Naive thymus-derived CD4-positive, alpha-beta T cell (primary cell): Measurements from ENCODE around the gene PRR14. TPM values are rescaled to one million over a fixed set of nuclear protein-coding genes. Genes with fewer than 3 reads are reported as not detected.
A peak's percentile ranks its signal among the peaks of the same experiment; 100 is the strongest.

Source experiments
- ATAC-seq: fragments of 150-1000 bp; cut with Tn5 transposase; 2 replicates; pipeline ENCODE4 v1.10.0; 2021; ENCODE audit warnings: mild to moderate bottlenecking, moderate library complexity
- CTCF ChIA-PET: fragments of 350-600 bp; sonication (Branson Sonifier 250); formaldehyde crosslinking; loops from one replicate; lab custom pipeline; 2021; ENCODE audit warnings: antibody characterized with exemption; lab: Charles Lee
- POLR2A ChIA-PET: fragments of 350-600 bp; sonication (Branson Sonifier 250); formaldehyde crosslinking; loops from one replicate; lab custom pipeline; 2021; ENCODE audit warnings: antibody characterized with exemption, inconsistent platforms; lab: Charles Lee
- DNase-seq, 9 donors: peaks; one replicate each; pipeline versions ENCODE4 v3.0.0 to v3.0.0-alpha.2; 2020 to 2022; ENCODE audit warnings: mixed read lengths in 1 of 9
- H3K27ac ChIP-seq: one replicate; pipeline ENCODE4 v1.7.0; 2013; ENCODE audit warnings: mild to moderate bottlenecking, low read depth, low read length, moderate library complexity
- H3K27me3 ChIP-seq, 2 donors: one replicate each; pipeline ENCODE4 v1.7.0; 2013; ENCODE audit warnings: low read length in 2 of 2, mild to moderate bottlenecking in 2 of 2, moderate library complexity in 2 of 2; ENCODE audit not compliant: control insufficient read depth in 2 of 2, insufficient read depth in 2 of 2
- H3K36me3 ChIP-seq, 3 experiments: 1 replicate in 2 of 3; 2 replicates in 1 of 3; pipeline ENCODE4 v1.7.0; 2013; ENCODE audit warnings: low read length in 3 of 3, mild to moderate bottlenecking in 3 of 3, moderate library complexity in 1 of 3; ENCODE audit not compliant: insufficient read depth in 3 of 3, control insufficient read depth in 2 of 3
- H3K4me1 ChIP-seq, 2 donors: one replicate each; pipeline ENCODE4 v1.7.0; 2013; ENCODE audit warnings: low read length in 2 of 2, mild to moderate bottlenecking in 2 of 2, moderate library complexity in 1 of 2; ENCODE audit not compliant: control insufficient read depth in 2 of 2, insufficient read depth in 2 of 2
- H3K4me3 ChIP-seq: 2 replicates; pipeline ENCODE4 v1.7.0; 2013; ENCODE audit warnings: mild to moderate bottlenecking, low read length
- H3K9me3 ChIP-seq, 3 experiments: 1 replicate in 2 of 3; 2 replicates in 1 of 3; pipeline ENCODE4 v1.7.0; 2013; ENCODE audit warnings: low read length in 3 of 3; ENCODE audit not compliant: control insufficient read depth in 2 of 3
- H3K27ac Mint-ChIP-seq, 9 donors: one replicate each; pipeline ENCODE4 v1.8.0; 2020 to 2022; ENCODE audit warnings: mixed read lengths in 9 of 9, mild to moderate bottlenecking in 8 of 9, moderate library complexity in 5 of 9, inconsistent platforms in 2 of 9
- H3K27me3 Mint-ChIP-seq, 5 donors: one replicate each; pipeline ENCODE4 v1.8.0; 2021 to 2022; ENCODE audit warnings: mixed read lengths in 5 of 5, mild to moderate bottlenecking in 1 of 5
- H3K36me3 Mint-ChIP-seq, 5 donors: one replicate each; pipeline ENCODE4 v1.8.0; 2020 to 2022; ENCODE audit warnings: mixed read lengths in 5 of 5, mild to moderate bottlenecking in 3 of 5, inconsistent platforms in 1 of 5
- H3K4me1 Mint-ChIP-seq, 7 donors: one replicate each; pipeline ENCODE4 v1.8.0; 2020 to 2022; ENCODE audit warnings: mixed read lengths in 7 of 7, mild to moderate bottlenecking in 3 of 7, inconsistent platforms in 1 of 7
- H3K4me3 Mint-ChIP-seq, 10 donors: one replicate each; pipeline ENCODE4 v1.8.0; 2020 to 2022; ENCODE audit warnings: mild to moderate bottlenecking in 10 of 10, mixed read lengths in 10 of 10, moderate library complexity in 6 of 10, inconsistent platforms in 2 of 10
- H3K9me3 Mint-ChIP-seq, 11 donors: one replicate each; pipeline ENCODE4 v1.8.0; 2020 to 2022; ENCODE audit warnings: mixed read lengths in 11 of 11, mild to moderate bottlenecking in 4 of 11, inconsistent platforms in 1 of 11, moderate library complexity in 1 of 11
- intact Hi-C, 2 donors: fragments of 100-400 bp; cut with micrococcal nuclease; formaldehyde crosslinking; loops; one replicate each; pipeline ENCODE4 v1.15.1; 2023
- polyA plus RNA-seq, 2 donors: library from polyadenylated mRNA; unstranded; fragments of 300-500 nt; fragmentation: Illumina TruSeq; gene quantifications; one replicate each; pipeline ENCODE4 v1.2.3, GENCODE V29; 2021
- total RNA-seq, 6 experiments: library from RNA in 5 of 6; stranded (reverse) in 5 of 6; gene quantifications; 1 replicate in 5 of 6; 2 replicates in 1 of 6; pipeline ENCODE4 v1.2.3 and lab custom pipeline; 2021 to 2026

The PRR14 gene
- total and polyA plus RNA-seq, 7 experiments from 2014 or later: 13.3 to 91.9 (median 69.4) TPM

GRCh38 chr16:30669026-30669902 lies 18.5 kb downstream of the PRR14 start:
- Histone ChIP-seq H3K4me3 (no peak overlapping the region), H3K27ac (no peak overlapping the region), H3K4me1 (peaks cover 0 to 3% of the 10 kb centered on the region in 2 donors), H3K9me3 (no peaks in the 10 kb centered on the region), H3K36me3 (peaks cover 18 to 64% (median 20%) of the 10 kb centered on the region in 3 experiments), H3K27me3 (no peaks in the 10 kb centered on the region)
- CTCF ChIA-PET: no interaction called here
- no peak overlapping the region for H3K27ac Mint-ChIP-seq
- POLR2A ChIA-PET: no interaction called here
- peaks cover 0 to 10% (median 5%) of the 10 kb centered on the region in 7 donors for H3K4me1 Mint-ChIP-seq
- intact Hi-C loops: no loop called here
- peaks cover 0 to 15% (median 7%) of the 10 kb centered on the region in 5 donors for H3K36me3 Mint-ChIP-seq
- H3K9me3 Mint-ChIP-seq: no peaks in the 10 kb centered on the region
- no peak overlapping the region for H3K4me3 Mint-ChIP-seq
- no peaks in the 10 kb centered on the region for H3K27me3 Mint-ChIP-seq
- DNase-seq (no peak), ATAC-seq (no peak)

GRCh38 chr16:30669903-30670824 lies 19.4 kb downstream of the PRR14 start:
- no peaks in the 10 kb centered on the region for H3K9me3 ChIP-seq
- Mint-ChIP-seq H3K4me1 (peaks cover 0 to 10% (median 4%) of the 10 kb centered on the region in 7 donors), H3K36me3 (peaks cover 0 to 12% (median 7%) of the 10 kb centered on the region in 5 donors), H3K27ac (no peak overlapping the region), H3K9me3 (no peaks in the 10 kb centered on the region), H3K27me3 (no peaks in the 10 kb centered on the region), H3K4me3 (no peak overlapping the region)
- H3K36me3 ChIP-seq: peaks cover 18 to 55% (median 20%) of the 10 kb centered on the region in 3 experiments
- ChIA-PET POLR2A (no interaction called here), CTCF (no interaction called here)
- no peak overlapping the region for H3K27ac ChIP-seq
- peaks cover 0 to 3% of the 10 kb centered on the region in 2 donors for H3K4me1 ChIP-seq
- DNase-seq: no peak
- no peak overlapping the region for H3K4me3 ChIP-seq
- no peaks in the 10 kb centered on the region for H3K27me3 ChIP-seq
- intact Hi-C loops: no loop called here
- peak; percentile 6 for ATAC-seq

- Histone ChIP-seq H3K27me3 (no peaks in the 10 kb centered on the region), H3K9me3 (no peaks in the 10 kb centered on the region), H3K4me1 (no peaks in the 10 kb centered on the region), H3K36me3 (peaks cover 0 to 8% (median 0%) of the 10 kb centered on the region in 3 experiments), H3K4me3 (no peak overlapping the region), H3K27ac (no peak overlapping the region)
- intact Hi-C loops: no loop called here
- Mint-ChIP-seq H3K36me3 (peaks cover 0 to 5% (median 0%) of the 10 kb centered on the region in 5 donors), H3K9me3 (no peaks in the 10 kb centered on the region), H3K4me1 (peaks cover 0 to 3% (median 0%) of the 10 kb centered on the region in 7 donors), H3K27me3 (no peaks in the 10 kb centered on the region), H3K4me3 (no peak overlapping the region), H3K27ac (no peak overlapping the region)
- ATAC-seq: no peak
- CTCF ChIA-PET: no interaction called here
- DNase-seq: no peak
- POLR2A ChIA-PET: no interaction called here
Observed at GRCh38 chr16:30675143-30675542, 24.4 kb downstream of the PRR14 start.

DNA sequence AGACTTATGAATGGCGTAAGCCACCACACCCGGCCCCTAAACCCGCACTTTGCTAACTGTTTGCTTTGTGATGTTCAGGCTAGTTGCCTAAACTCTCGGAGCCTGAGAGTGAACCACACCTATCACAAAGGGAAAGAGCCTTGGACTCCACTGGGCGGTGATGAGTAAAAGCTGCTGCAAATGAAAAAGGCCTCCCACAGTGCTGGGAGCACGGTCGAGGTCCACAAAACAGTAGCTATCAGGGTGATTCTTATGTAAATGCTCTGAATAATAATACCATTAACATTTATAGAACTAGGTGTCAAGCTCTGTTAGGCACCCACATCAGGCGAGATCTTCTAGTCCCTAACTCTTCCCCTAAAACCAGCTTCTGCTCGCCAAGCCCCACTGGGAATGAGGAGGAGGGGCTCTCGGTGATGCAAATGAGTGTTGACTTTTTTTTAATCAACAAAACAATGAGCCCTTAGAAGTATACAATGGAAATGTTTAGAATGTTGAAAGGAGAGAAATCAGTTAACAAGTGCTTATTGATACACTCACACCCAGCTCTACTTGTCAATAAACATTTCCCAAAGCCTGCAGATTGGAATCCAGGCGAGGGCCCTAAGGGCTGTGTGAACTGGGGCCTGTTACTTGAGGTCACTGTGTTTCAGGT lies 27.3 kb downstream of the PRR14 start:
- Mint-ChIP-seq H3K27ac (no peak overlapping the region), H3K4me1 (peaks cover 0 to 3% (median 0%) of the 10 kb centered on the region in 7 donors), H3K36me3 (no peaks in the 10 kb centered on the region), H3K9me3 (no peaks in the 10 kb centered on the region), H3K4me3 (no peak overlapping the region), H3K27me3 (peaks cover 0 to 3% (median 0%) of the 10 kb centered on the region in 5 donors)
- no peaks in the 10 kb centered on the region for H3K36me3 ChIP-seq
- ChIA-PET POLR2A (no interaction called here), CTCF (interaction anchor here (0.6 kb wide), 1 partner anchor 1216 kb away, joined by 3 read pairs; no protein-coding TSS in a partner anchor)
- no peaks in the 10 kb centered on the region for H3K9me3 ChIP-seq
- no peak overlapping the region for H3K4me3 ChIP-seq
- no peaks in the 10 kb centered on the region for H3K4me1 ChIP-seq
- no peaks in the 10 kb centered on the region for H3K27me3 ChIP-seq
- H3K27ac ChIP-seq: no peak overlapping the region
- intact Hi-C loops: no loop called here
- no peak for ATAC-seq
- no peak for DNase-seq

- ATAC-seq (no peak), DNase-seq (no peak)
- H3K9me3 ChIP-seq: no peaks in the 10 kb centered on the region
- H3K4me1 ChIP-seq: no peaks in the 10 kb centered on the region
- Mint-ChIP-seq H3K9me3 (no peaks in the 10 kb centered on the region), H3K36me3 (no peaks in the 10 kb centered on the region), H3K27me3 (peaks cover 0 to 3% (median 0%) of the 10 kb centered on the region in 5 donors), H3K4me3 (no peak overlapping the region), H3K4me1 (peaks cover 0 to 3% (median 0%) of the 10 kb centered on the region in 7 donors), H3K27ac (peak overlapping the region in 1 of 9 donors; percentile 31)
- H3K4me3 ChIP-seq: no peak overlapping the region
- no peak overlapping the region for H3K27ac ChIP-seq
- intact Hi-C loops: no loop called here
- POLR2A ChIA-PET: no interaction called here
- H3K27me3 ChIP-seq: no peaks in the 10 kb centered on the region
- CTCF ChIA-PET: interaction anchor here (0.6 kb wide), 1 partner anchor 1215 kb away, joined by 3 read pairs; no protein-coding TSS in a partner anchor
- no peaks in the 10 kb centered on the region for H3K36me3 ChIP-seq
Observed at GRCh38 chr16:30678586-30678970, 27.8 kb downstream of the PRR14 start.

DNA sequence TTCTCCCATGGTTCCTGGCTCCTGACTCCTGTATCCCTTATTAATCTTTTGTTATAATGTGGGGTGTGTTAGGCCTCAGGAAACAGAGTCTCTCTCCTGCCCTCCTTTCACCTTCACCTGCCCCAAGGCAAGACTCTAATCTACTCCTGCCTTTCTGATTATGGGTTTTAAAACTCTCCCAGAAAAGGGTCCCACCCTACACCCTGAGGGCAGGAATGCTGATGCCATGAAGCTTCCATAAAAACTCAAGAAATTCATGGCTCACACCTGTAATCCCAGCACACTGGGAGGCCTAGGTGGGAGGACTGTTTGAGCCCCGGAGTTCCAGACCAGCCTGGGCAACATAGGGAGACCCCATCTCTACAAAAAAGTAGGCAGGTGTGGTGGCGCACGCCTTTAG lies 29.6 kb downstream of the PRR14 start:
- CTCF ChIA-PET: no interaction called here
- Histone ChIP-seq H3K9me3 (no peaks in the 10 kb centered on the region), H3K4me1 (no peaks in the 10 kb centered on the region), H3K36me3 (no peaks in the 10 kb centered on the region), H3K27me3 (no peaks in the 10 kb centered on the region), H3K4me3 (no peak overlapping the region), H3K27ac (no peak overlapping the region)
- Mint-ChIP-seq H3K27me3 (peaks cover 0 to 5% (median 0%) of the 10 kb centered on the region in 5 donors), H3K36me3 (no peaks in the 10 kb centered on the region), H3K4me3 (no peak overlapping the region), H3K9me3 (no peaks in the 10 kb centered on the region), H3K4me1 (peaks cover 0 to 3% (median 0%) of the 10 kb centered on the region in 7 donors), H3K27ac (no peak overlapping the region)
- DNase-seq (no peak), ATAC-seq (no peak)
- POLR2A ChIA-PET: interaction anchor here (0.7 kb wide), 1 partner anchor 22 kb away, joined by 4 read pairs; the partner anchor contains the start of gene FBRS
- intact Hi-C loops: no loop called here
